Measurements from ENCODE around the gene PCDH17.

GRCh38 chr13:57644106-57644505 lies 12.6 kb downstream of the PCDH17 start:
- TF ChIP-seq CTCF (IDR thresholded peaks at IDR 0.05): no peak
- TF ChIP-seq POLR2A (IDR thresholded peaks at IDR 0.05): no peak
